Neuron (in vitro differentiated cells): ENCODE data around the gene FTMT.

Experiments used
- H2AFZ ChIP-seq: one replicate; pipeline ENCODE4 v1.6.1; 2013; ENCODE audit warnings: low read depth, mild to moderate bottlenecking, inconsistent platforms, low read length, moderate library complexity
- H3K27me3 ChIP-seq: one replicate; pipeline ENCODE4 v1.6.1; 2013; ENCODE audit warnings: low read length; ENCODE audit not compliant: insufficient read depth
- H3K36me3 ChIP-seq: one replicate; pipeline ENCODE4 v1.6.1; 2013; ENCODE audit warnings: low read length; ENCODE audit not compliant: insufficient read depth
- H3K4me1 ChIP-seq: one replicate; pipeline ENCODE4 v1.6.1; 2013; ENCODE audit warnings: low read length; ENCODE audit not compliant: insufficient read depth
- H3K4me3 ChIP-seq: 2 replicates; pipeline ENCODE4 v1.5.1; 2013; ENCODE audit warnings: mild to moderate bottlenecking, low read length, moderate library complexity
- H3K9me3 ChIP-seq: one replicate; pipeline ENCODE4 v1.6.1; 2013; ENCODE audit warnings: low read length

Gene FTMT

GRCh38 chr5:121870489-121870888 is 18.8 kb downstream of the FTMT start:
- H3K27me3 ChIP-seq: no peaks in the 10 kb centered on the region
- no peaks in the 10 kb centered on the region for H3K36me3 ChIP-seq
- H3K4me3 ChIP-seq: no peak overlapping the region
- H3K9me3 ChIP-seq: no peaks in the 10 kb centered on the region
- H2AFZ ChIP-seq: no peak overlapping the region
- H3K4me1 ChIP-seq: no peaks in the 10 kb centered on the region

DNA sequence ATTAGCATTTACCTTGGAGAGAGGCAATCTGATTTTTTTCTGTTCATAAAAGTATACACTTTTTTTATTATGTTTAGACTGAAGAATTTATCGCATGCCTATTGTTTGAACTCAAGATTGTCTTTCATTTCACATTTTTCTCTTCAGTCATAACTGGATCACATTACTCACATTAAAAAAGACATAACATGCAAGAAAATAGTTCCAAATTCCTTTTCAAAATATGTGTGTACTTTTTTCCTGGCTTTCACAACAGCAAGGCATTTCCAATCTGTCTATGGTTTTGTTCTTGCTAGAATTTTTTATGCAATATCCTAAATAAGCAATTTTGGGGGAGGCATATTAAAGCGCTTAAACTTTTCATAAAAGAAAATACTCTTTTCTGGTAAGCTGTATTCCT is 21.2 kb downstream of the FTMT start:
- Histone ChIP-seq H3K36me3 (no peaks in the 10 kb centered on the region), H2AFZ (no peak overlapping the region), H3K27me3 (no peaks in the 10 kb centered on the region), H3K9me3 (no peaks in the 10 kb centered on the region), H3K4me1 (no peaks in the 10 kb centered on the region), H3K4me3 (no peak overlapping the region)

DNA sequence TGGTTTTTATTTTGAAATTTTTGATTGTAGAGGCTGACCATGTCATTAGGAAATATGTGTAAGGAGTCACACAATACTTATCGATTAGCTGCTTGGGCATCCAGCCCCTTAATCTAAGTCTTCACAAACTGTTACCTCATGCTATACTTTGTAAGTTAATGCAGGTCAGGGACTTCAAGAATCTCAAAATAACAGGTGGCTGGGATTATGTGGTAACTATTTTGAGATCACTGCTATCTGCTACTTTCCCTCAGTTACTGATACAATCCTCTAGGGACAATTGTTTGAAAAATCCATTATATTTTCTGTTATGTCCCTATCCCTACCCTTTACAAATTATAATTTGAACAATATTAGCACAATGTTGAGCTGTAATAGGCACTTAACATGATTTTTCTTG is 21.7 kb downstream of the FTMT start:
- H3K9me3 ChIP-seq: no peaks in the 10 kb centered on the region
- no peak overlapping the region for H3K4me3 ChIP-seq
- no peaks in the 10 kb centered on the region for H3K36me3 ChIP-seq
- H3K27me3 ChIP-seq: no peaks in the 10 kb centered on the region
- no peak overlapping the region for H2AFZ ChIP-seq
- H3K4me1 ChIP-seq: no peaks in the 10 kb centered on the region

DNA sequence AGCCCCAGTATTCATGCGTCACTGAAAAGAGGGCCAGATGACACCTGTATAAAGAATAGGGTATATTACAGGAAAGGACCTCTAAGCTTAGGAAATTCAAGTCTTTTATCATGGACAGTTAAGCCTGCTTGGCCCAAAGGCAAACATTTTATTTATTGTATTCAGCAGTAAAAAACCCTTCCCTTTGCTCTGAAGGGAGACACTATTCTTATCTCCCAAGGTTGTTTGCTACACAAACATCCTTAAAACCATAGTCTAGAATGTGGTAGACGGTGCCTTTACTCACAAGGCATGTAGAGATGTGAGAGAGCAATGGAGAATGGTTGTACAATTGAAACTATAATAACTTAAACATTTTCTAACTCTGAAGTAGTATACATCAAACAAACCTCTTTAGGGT is 33.9 kb downstream of the FTMT start:
- Histone ChIP-seq H3K9me3 (no peaks in the 10 kb centered on the region), H3K36me3 (no peaks in the 10 kb centered on the region), H3K4me3 (no peak overlapping the region), H3K27me3 (no peaks in the 10 kb centered on the region), H2AFZ (no peak overlapping the region), H3K4me1 (no peaks in the 10 kb centered on the region)

GRCh38 chr5:121887727-121888126 is 36.0 kb downstream of the FTMT start:
- no peaks in the 10 kb centered on the region for H3K9me3 ChIP-seq
- H3K27me3 ChIP-seq: no peaks in the 10 kb centered on the region
- no peaks in the 10 kb centered on the region for H3K36me3 ChIP-seq
- no peaks in the 10 kb centered on the region for H3K4me1 ChIP-seq
- no peak overlapping the region for H2AFZ ChIP-seq
- no peak overlapping the region for H3K4me3 ChIP-seq

GRCh38 chr5:121890297-121890858 is 38.7 kb downstream of the FTMT start:
- no peaks in the 10 kb centered on the region for H3K36me3 ChIP-seq
- no peak overlapping the region for H2AFZ ChIP-seq
- H3K9me3 ChIP-seq: no peaks in the 10 kb centered on the region
- no peaks in the 10 kb centered on the region for H3K27me3 ChIP-seq
- no peak overlapping the region for H3K4me3 ChIP-seq
- no peaks in the 10 kb centered on the region for H3K4me1 ChIP-seq

DNA sequence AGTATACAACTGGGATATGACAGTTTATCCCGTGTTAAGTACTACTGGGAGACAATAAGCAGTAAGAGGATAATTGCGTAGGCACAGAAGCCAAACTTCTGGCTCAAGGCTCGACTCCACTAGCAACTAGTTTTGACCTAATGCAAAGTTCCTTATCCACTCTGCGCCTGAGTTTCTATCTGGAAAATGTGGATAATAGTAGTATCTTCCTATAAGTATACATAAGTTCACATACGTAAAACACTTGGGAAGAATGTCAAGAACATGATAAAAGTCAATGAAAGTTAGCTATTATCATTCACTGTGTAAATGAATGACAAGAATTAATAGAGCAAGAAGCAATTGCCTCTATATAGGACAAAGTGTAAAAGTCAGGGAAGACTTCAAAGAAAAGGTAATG is 45.7 kb downstream of the FTMT start:
- H3K27me3 ChIP-seq: no peaks in the 10 kb centered on the region
- H3K9me3 ChIP-seq: no peaks in the 10 kb centered on the region
- H3K36me3 ChIP-seq: no peaks in the 10 kb centered on the region
- H3K4me1 ChIP-seq: no peaks in the 10 kb centered on the region
- no peak overlapping the region for H3K4me3 ChIP-seq
- H2AFZ ChIP-seq: no peak overlapping the region

GRCh38 chr5:121899346-121899745 is 47.7 kb downstream of the FTMT start:
- H3K27me3 ChIP-seq: no peaks in the 10 kb centered on the region
- no peaks in the 10 kb centered on the region for H3K9me3 ChIP-seq
- H3K4me1 ChIP-seq: no peaks in the 10 kb centered on the region

More at GRCh38 chr5:121899346-121899745, 47.7 kb downstream of the FTMT start:
- no peak overlapping the region for H3K4me3 ChIP-seq
- no peak overlapping the region for H2AFZ ChIP-seq
- no peaks in the 10 kb centered on the region for H3K36me3 ChIP-seq
